BLaER1 treated with 17β-estradiol and CSF1 and Interleukin-3, amounts not matched to agents 10 nM and 100 nM (cell line): ENCODE results near the gene RELCH.

Experiments
- H3K27ac ChIP-seq, 11 experiments: shearing (Covaris generic); formaldehyde crosslinking; 2 replicates each; pipeline ENCODE4 v1.8.1; 2022
- H3K27me3 ChIP-seq, 11 experiments: shearing (Covaris generic); formaldehyde crosslinking; 2 replicates each; pipeline ENCODE4 v1.8.1; 2022
- H3K36me3 ChIP-seq, 11 experiments: shearing (Covaris generic); formaldehyde crosslinking; 2 replicates each; pipeline ENCODE4 v1.8.1; 2022
- H3K4me1 ChIP-seq, 10 experiments: shearing (Covaris generic); formaldehyde crosslinking; 2 replicates each; pipeline ENCODE4 v1.8.1; 2022
- H3K4me2 ChIP-seq, 11 experiments: shearing (Covaris generic); formaldehyde crosslinking; 2 replicates each; pipeline ENCODE4 v1.8.1; 2022
- H3K4me3 ChIP-seq, 10 experiments: shearing (Covaris generic); formaldehyde crosslinking; 2 replicates each; pipeline ENCODE4 v1.8.1; 2022
- H3K9ac ChIP-seq, 11 experiments: shearing (Covaris generic); formaldehyde crosslinking; 2 replicates each; pipeline ENCODE4 v1.8.1; 2022
- H3K9me3 ChIP-seq, 11 experiments: shearing (Covaris generic); formaldehyde crosslinking; replicated peaks in 1 of 11; 2 replicates each; pipeline ENCODE4 v1.8.1; 2022
- H4K20me1 ChIP-seq, 11 experiments: shearing (Covaris generic); formaldehyde crosslinking; 2 replicates each; pipeline ENCODE4 v1.8.1; 2022
- Cebpa-rat ChIP-seq, 11 experiments: shearing (Covaris generic); IDR thresholded peaks; 2 replicates each; pipeline ENCODE4 v1.8.1; 2022

RELCH gene

GRCh38 chr18:62301322-62301721 lies 114.3 kb downstream of the RELCH start:
- Histone ChIP-seq H3K27ac (no peak overlapping the region), H3K27me3 (no peaks in the 10 kb centered on the region), H3K4me1 (peaks cover 0 to 7% (median 0%) of the 10 kb centered on the region in 10 experiments; a peak in 3 of 20 replicates), H3K9ac (no peak overlapping the region), H3K4me3 (no peak overlapping the region), H4K20me1 (no peaks in the 10 kb centered on the region; a peak in 1 of 22 replicates), H3K9me3 (no peaks in the 10 kb centered on the region), H3K36me3 (peaks cover 54 to 99% (median 79%) of the 10 kb centered on the region in 11 experiments), H3K4me2 (no peak overlapping the region)
- no peak for TF ChIP-seq Cebpa-rat (IDR thresholded peaks at IDR 0.05)

DNA sequence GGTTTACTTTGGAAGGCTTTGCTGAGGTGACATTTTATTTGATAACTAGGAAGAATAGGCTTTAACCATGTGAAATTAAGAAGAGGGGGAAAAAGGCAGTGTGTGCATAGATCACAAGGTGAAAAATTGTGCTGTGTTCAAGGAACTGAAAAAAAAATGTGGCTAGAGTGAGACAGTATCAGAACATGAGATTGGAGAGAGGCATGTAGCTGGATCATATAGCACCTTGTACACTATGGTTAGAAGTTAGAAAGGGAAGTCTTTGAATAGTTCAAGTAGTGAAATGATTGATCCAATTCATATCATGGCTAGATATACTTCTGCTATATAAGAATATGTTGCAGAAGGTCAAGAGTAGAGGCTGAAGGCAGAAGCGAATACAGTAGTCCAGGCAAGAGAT lies 125.8 kb downstream of the RELCH start:
- Histone ChIP-seq H3K36me3 (peaks cover 13 to 31% (median 25%) of the 10 kb centered on the region in 11 experiments), H4K20me1 (no peaks in the 10 kb centered on the region), H3K4me1 (no peaks in the 10 kb centered on the region), H3K4me3 (no peak overlapping the region), H3K9ac (no peak overlapping the region), H3K27ac (no peak overlapping the region), H3K9me3 (no peaks in the 10 kb centered on the region), H3K27me3 (no peaks in the 10 kb centered on the region), H3K4me2 (no peak overlapping the region)
- no peak for TF ChIP-seq Cebpa-rat (IDR thresholded peaks at IDR 0.05)

DNA sequence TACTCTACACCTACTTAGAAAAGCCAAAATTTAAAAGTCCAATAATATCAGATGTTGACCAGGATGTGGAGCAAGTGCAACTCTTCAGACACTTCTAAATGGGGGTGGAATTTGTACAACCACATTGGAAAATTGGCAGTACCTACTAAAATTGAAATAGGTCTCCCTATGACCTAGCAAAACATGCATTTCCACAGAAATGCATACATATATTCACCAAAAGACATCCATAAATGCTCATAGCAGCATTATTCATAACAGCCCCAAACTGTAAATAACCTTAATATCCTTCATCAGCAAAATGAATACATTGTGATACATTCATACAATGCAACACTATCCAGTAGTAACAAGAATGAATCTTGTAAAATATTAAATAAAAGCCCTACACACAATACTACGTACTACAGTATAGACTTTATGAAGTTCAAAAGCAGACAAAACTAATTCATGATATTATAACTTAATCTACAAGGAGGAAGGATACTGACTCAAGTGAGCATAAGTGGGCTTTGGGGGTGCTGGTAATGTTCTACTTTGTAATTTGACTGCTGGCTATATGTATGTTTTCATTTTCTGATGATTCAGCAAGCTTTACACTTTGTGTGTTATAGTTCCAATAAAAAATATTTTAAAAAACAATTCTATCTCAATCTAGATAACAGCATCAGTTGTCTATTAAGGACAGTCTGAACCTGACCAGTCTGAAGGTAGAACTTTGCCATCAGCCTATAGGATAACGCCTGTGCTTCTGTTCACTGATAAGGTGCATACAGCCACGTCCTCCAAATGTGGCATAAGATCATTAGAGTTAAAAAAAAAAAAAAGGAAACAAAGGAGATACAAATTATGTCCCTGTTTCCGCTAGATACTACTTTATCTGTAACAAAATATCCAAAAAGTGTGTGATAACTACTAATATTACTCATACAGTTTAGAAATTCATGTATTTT lies 131.4 kb downstream of the RELCH start:
- Histone ChIP-seq H3K4me1 (peaks cover 0 to 5% (median 0%) of the 10 kb centered on the region in 10 experiments; a peak in 5 of 20 replicates), H3K27ac (no peak overlapping the region), H3K4me3 (no peak overlapping the region), H3K27me3 (peaks cover 0 to 13% (median 7%) of the 10 kb centered on the region in 11 experiments; a peak in 19 of 22 replicates), H3K36me3 (no peaks in the 10 kb centered on the region), H3K9me3 (no peaks in the 10 kb centered on the region), H3K4me2 (no peak overlapping the region), H4K20me1 (no peaks in the 10 kb centered on the region), H3K9ac (no peak overlapping the region)
- no peak for TF ChIP-seq Cebpa-rat (IDR thresholded peaks at IDR 0.05)

- no peak overlapping the region for H3K4me3 ChIP-seq
- H3K4me1 ChIP-seq = peaks cover 8 to 30% (median 16%) of the 10 kb centered on the region in 10 experiments; a peak in 19 of 20 replicates
- H3K27ac ChIP-seq = no peak overlapping the region
- no peak overlapping the region for H3K9ac ChIP-seq
- peaks cover 11 to 40% (median 34%) of the 10 kb centered on the region in 11 experiments for H3K27me3 ChIP-seq
- H3K36me3 ChIP-seq = no peaks in the 10 kb centered on the region
- no peak overlapping the region for H3K4me2 ChIP-seq
- no peak for TF ChIP-seq Cebpa-rat (IDR thresholded peaks at IDR 0.05)
- peaks cover 0 to 7% (median 0%) of the 10 kb centered on the region in 11 experiments; a peak in 3 of 22 replicates for H4K20me1 ChIP-seq
- peaks cover 0 to 14% (median 0%) of the 10 kb centered on the region in 11 experiments; a peak in 8 of 22 replicates for H3K9me3 ChIP-seq
Measured at GRCh38 chr18:62321201-62321600, 134.1 kb downstream of the RELCH start.

DNA sequence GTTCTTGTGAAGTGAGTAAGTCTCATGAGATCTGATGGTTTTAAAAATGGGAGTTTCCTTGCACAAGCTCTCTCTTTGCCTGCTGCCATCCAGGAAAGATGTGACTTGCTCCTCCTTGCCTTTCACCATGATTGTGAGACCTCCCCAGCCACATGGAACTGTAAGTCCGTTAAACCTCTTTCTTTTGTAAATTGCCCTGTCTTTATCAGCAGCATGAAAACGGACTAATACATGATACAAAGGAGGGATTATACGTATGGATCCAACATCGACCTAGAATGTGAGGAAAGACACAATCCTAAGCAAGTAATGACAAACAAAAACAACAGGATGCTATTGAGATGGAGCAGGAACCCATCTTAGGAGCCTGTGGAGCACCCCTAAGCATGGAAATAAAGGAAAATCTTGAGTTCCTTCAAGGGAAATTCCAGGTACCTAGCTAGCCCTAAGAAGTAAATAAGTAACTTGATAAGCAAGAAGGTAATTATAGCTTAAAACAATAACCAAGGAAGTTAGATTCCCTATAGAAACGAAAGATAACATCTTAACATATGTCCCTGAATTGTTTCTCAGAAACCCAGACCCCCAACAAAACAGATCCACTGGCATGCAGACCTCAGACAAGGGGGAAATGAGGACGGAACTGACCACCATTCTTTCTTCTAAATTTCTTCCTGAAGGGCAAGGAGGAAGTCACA lies 136.6 kb downstream of the RELCH start:
- H3K4me2 ChIP-seq = peak overlapping the region in 5 of 11 experiments; percentile 13 to 98 (median 94); a peak in 8 of 22 replicates
- no peak for TF ChIP-seq Cebpa-rat (IDR thresholded peaks at IDR 0.05)
- no peaks in the 10 kb centered on the region for H3K36me3 ChIP-seq
- no peak overlapping the region for H3K9ac ChIP-seq
- H3K27me3 ChIP-seq = peaks cover 31 to 64% (median 58%) of the 10 kb centered on the region in 11 experiments
- no peak overlapping the region for H3K4me3 ChIP-seq
- peaks cover 0 to 14% (median 0%) of the 10 kb centered on the region in 11 experiments; a peak in 8 of 22 replicates for H3K9me3 ChIP-seq
- H3K4me1 ChIP-seq = peaks cover 11 to 51% (median 19%) of the 10 kb centered on the region in 10 experiments; a peak in 19 of 20 replicates
- H4K20me1 ChIP-seq = peaks cover 0 to 8% (median 0%) of the 10 kb centered on the region in 11 experiments; a peak in 3 of 22 replicates
- no peak overlapping the region for H3K27ac ChIP-seq

- peaks cover 38 to 68% (median 59%) of the 10 kb centered on the region in 11 experiments for H3K27me3 ChIP-seq
- H3K27ac ChIP-seq = no peak overlapping the region
- no peaks in the 10 kb centered on the region for H3K36me3 ChIP-seq
- H3K4me1 ChIP-seq = peaks cover 11 to 57% (median 19%) of the 10 kb centered on the region in 10 experiments; a peak in 19 of 20 replicates
- H4K20me1 ChIP-seq = peaks cover 0 to 8% (median 0%) of the 10 kb centered on the region in 11 experiments; a peak in 3 of 22 replicates
- H3K4me3 ChIP-seq = peak overlapping the region in 3 of 10 experiments; percentile 57 to 69 (median 60); a peak in 4 of 20 replicates
- no peak overlapping the region for H3K9ac ChIP-seq
- H3K4me2 ChIP-seq = peak overlapping the region in 7 of 11 experiments; percentile 19 to 98 (median 94); a peak in 11 of 22 replicates
- no peak for TF ChIP-seq Cebpa-rat (IDR thresholded peaks at IDR 0.05)
- peaks cover 0 to 14% (median 0%) of the 10 kb centered on the region in 11 experiments; a peak in 8 of 22 replicates for H3K9me3 ChIP-seq
Measured at GRCh38 chr18:62324181-62324828, 137.2 kb downstream of the RELCH start.

DNA sequence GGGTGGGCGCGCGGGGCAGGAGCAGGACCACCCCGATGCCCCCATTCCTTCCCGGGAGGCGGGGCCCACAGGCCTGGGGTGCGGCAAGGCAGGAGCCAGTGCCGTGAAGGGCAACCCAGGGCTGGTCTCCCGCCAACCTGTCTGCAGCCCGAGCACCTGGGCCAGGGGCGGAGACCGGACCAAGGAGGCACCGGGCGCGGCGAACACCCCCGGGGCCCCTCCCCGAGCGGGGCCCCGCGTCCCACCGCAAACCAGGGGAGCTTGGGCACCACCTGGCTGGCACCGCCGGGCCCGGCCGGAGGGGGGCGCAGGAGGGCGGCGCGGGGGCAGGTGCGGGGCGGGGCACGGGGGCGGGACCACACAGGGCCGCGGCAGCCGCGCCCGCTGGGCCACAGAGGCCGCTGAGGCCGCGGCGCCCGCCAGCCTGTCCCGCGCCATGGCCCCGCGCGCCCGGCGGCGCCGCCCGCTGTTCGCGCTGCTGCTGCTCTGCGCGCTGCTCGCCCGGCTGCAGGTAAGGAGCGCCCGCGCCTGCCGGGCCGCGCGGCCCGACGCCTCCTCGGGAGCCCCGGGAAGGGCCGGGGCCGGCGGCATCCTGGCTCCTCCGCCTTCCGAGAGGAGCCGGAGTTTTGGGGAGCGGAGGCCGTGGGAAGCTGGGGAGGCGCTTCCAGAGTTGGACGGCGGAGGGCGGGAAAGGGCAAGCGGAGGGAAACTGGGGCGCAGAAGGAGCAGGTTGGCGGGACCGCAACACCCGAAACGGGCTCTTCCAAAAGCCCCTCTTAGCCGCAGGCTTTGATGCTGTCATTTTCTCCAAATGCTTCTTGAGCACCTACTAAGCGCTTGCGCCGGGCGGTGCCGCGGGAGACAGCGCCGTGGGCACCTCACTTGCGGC lies 138.1 kb downstream of the RELCH start, which contains the start of gene TNFRSF11A:
Gene TNFRSF11A, plus strand, starts transcription at position 394 of the 889 bp plus-strand sequence. Its CDS starts 43 bp downstream, at position 437.
- Histone ChIP-seq H3K4me1 (peaks cover 11 to 66% (median 20%) of the 10 kb centered on the region in 10 experiments; a peak in 19 of 20 replicates), H3K36me3 (no peaks in the 10 kb centered on the region), H3K27me3 (peaks cover 46 to 72% (median 61%) of the 10 kb centered on the region in 11 experiments), H4K20me1 (peaks cover 0 to 8% (median 0%) of the 10 kb centered on the region in 11 experiments; a peak in 3 of 22 replicates), H3K9ac (peak within 1 kb of the TSS in 10 of 11 experiments; percentile 0 to 62 (median 38); a peak in 13 of 22 replicates), H3K9me3 (peaks cover 0 to 14% (median 0%) of the 10 kb centered on the region in 11 experiments; a peak in 8 of 22 replicates), H3K4me3 (peak within 1 kb of the TSS; percentile 52 to 72 (median 60)), H3K27ac (peak within 1 kb of the TSS in 1 of 11 experiments; percentile 1; a peak in 1 of 22 replicates), H3K4me2 (peak within 1 kb of the TSS; percentile 76 to 98 (median 94))
- TF ChIP-seq Cebpa-rat (IDR thresholded peaks at IDR 0.05) = no peak
